BLaER1 treated with 17β-estradiol and CSF1 and Interleukin-3, amounts not matched to agents 10 nM and 100 nM (cell line): ENCODE results near the gene CPED1.

Source experiments
- H3K27ac ChIP-seq, 11 experiments: shearing (Covaris generic); formaldehyde crosslinking; 2 replicates each; pipeline ENCODE4 v1.8.1; 2022
- H3K27me3 ChIP-seq, 11 experiments: shearing (Covaris generic); formaldehyde crosslinking; 2 replicates each; pipeline ENCODE4 v1.8.1; 2022
- H3K36me3 ChIP-seq, 11 experiments: shearing (Covaris generic); formaldehyde crosslinking; 2 replicates each; pipeline ENCODE4 v1.8.1; 2022
- H3K4me1 ChIP-seq, 10 experiments: shearing (Covaris generic); formaldehyde crosslinking; 2 replicates each; pipeline ENCODE4 v1.8.1; 2022
- H3K4me2 ChIP-seq, 11 experiments: shearing (Covaris generic); formaldehyde crosslinking; 2 replicates each; pipeline ENCODE4 v1.8.1; 2022
- H3K4me3 ChIP-seq, 10 experiments: shearing (Covaris generic); formaldehyde crosslinking; 2 replicates each; pipeline ENCODE4 v1.8.1; 2022
- H3K9ac ChIP-seq, 11 experiments: shearing (Covaris generic); formaldehyde crosslinking; 2 replicates each; pipeline ENCODE4 v1.8.1; 2022
- H3K9me3 ChIP-seq, 11 experiments: shearing (Covaris generic); formaldehyde crosslinking; replicated peaks in 1 of 11; 2 replicates each; pipeline ENCODE4 v1.8.1; 2022
- H4K20me1 ChIP-seq, 11 experiments: shearing (Covaris generic); formaldehyde crosslinking; 2 replicates each; pipeline ENCODE4 v1.8.1; 2022
- Cebpa-rat ChIP-seq, 11 experiments: shearing (Covaris generic); IDR thresholded peaks; 2 replicates each; pipeline ENCODE4 v1.8.1; 2022

CPED1 gene

GRCh38 chr7:121157885-121158590 lies 169.5 kb downstream of the CPED1 start:
- Histone ChIP-seq H3K4me2 (no peak overlapping the region), H3K36me3 (peaks cover 0 to 70% (median 21%) of the 10 kb centered on the region in 11 experiments; a peak in 14 of 22 replicates), H4K20me1 (no peaks in the 10 kb centered on the region), H3K4me3 (no peak overlapping the region), H3K9ac (no peak overlapping the region), H3K27me3 (no peaks in the 10 kb centered on the region), H3K27ac (no peak overlapping the region), H3K9me3 (peaks cover 0 to 14% (median 6%) of the 10 kb centered on the region in 11 experiments; a peak in 7 of 22 replicates), H3K4me1 (peaks cover 0 to 6% (median 2%) of the 10 kb centered on the region in 10 experiments; a peak in 11 of 20 replicates)
- TF ChIP-seq Cebpa-rat (IDR thresholded peaks at IDR 0.05): no peak

- Histone ChIP-seq H3K4me2 (no peak overlapping the region), H4K20me1 (no peaks in the 10 kb centered on the region), H3K27me3 (no peaks in the 10 kb centered on the region), H3K4me3 (no peak overlapping the region), H3K9me3 (peaks cover 0 to 14% (median 6%) of the 10 kb centered on the region in 11 experiments; a peak in 7 of 22 replicates), H3K9ac (no peak overlapping the region), H3K4me1 (peaks cover 0 to 12% (median 8%) of the 10 kb centered on the region in 10 experiments; a peak in 13 of 20 replicates), H3K36me3 (peaks cover 0 to 66% (median 21%) of the 10 kb centered on the region in 11 experiments; a peak in 14 of 22 replicates), H3K27ac (no peak overlapping the region)
- no peak for TF ChIP-seq Cebpa-rat (IDR thresholded peaks at IDR 0.05)
Measured at GRCh38 chr7:121158665-121159064, 170.2 kb downstream of the CPED1 start.

GRCh38 chr7:121159553-121159952 lies 171.0 kb downstream of the CPED1 start:
- no peaks in the 10 kb centered on the region for H4K20me1 ChIP-seq
- no peak overlapping the region for H3K9ac ChIP-seq
- no peak overlapping the region for H3K27ac ChIP-seq
- no peaks in the 10 kb centered on the region for H3K27me3 ChIP-seq
- H3K9me3 ChIP-seq: peaks cover 0 to 14% (median 6%) of the 10 kb centered on the region in 11 experiments; a peak in 7 of 22 replicates
- no peak for TF ChIP-seq Cebpa-rat (IDR thresholded peaks at IDR 0.05)
- peaks cover 0 to 21% (median 17%) of the 10 kb centered on the region in 10 experiments; a peak in 15 of 20 replicates for H3K4me1 ChIP-seq
- H3K36me3 ChIP-seq: peaks cover 0 to 66% (median 21%) of the 10 kb centered on the region in 11 experiments; a peak in 14 of 22 replicates
- no peak overlapping the region for H3K4me3 ChIP-seq
- H3K4me2 ChIP-seq: no peak overlapping the region

GRCh38 chr7:121160150-121161008 lies 171.9 kb downstream of the CPED1 start:
- no peaks in the 10 kb centered on the region for H4K20me1 ChIP-seq
- H3K9ac ChIP-seq: no peak overlapping the region
- H3K9me3 ChIP-seq: peaks cover 0 to 14% (median 6%) of the 10 kb centered on the region in 11 experiments; a peak in 7 of 22 replicates
- no peak overlapping the region for H3K4me2 ChIP-seq
- peaks cover 0 to 63% (median 21%) of the 10 kb centered on the region in 11 experiments; a peak in 14 of 22 replicates for H3K36me3 ChIP-seq
- no peak overlapping the region for H3K27ac ChIP-seq
- no peak overlapping the region for H3K4me3 ChIP-seq
- no peak for TF ChIP-seq Cebpa-rat (IDR thresholded peaks at IDR 0.05)
- no peaks in the 10 kb centered on the region for H3K27me3 ChIP-seq
- H3K4me1 ChIP-seq: peaks cover 0 to 29% (median 20%) of the 10 kb centered on the region in 10 experiments; a peak in 15 of 20 replicates

- Histone ChIP-seq H3K27me3 (no peaks in the 10 kb centered on the region), H3K27ac (no peak overlapping the region), H3K9ac (no peak overlapping the region), H3K4me1 (peaks cover 9 to 62% (median 35%) of the 10 kb centered on the region in 10 experiments), H4K20me1 (no peaks in the 10 kb centered on the region), H3K36me3 (peaks cover 0 to 33% (median 0%) of the 10 kb centered on the region in 11 experiments; a peak in 7 of 22 replicates), H3K4me2 (peak overlapping the region in 8 of 11 experiments; percentile 8 to 58 (median 44); a peak in 14 of 22 replicates), H3K4me3 (no peak overlapping the region), H3K9me3 (no peaks in the 10 kb centered on the region)
- no peak for TF ChIP-seq Cebpa-rat (IDR thresholded peaks at IDR 0.05)
Measured at GRCh38 chr7:121163699-121164098, 175.2 kb downstream of the CPED1 start.

GRCh38 chr7:121164247-121164646 lies 175.7 kb downstream of the CPED1 start:
- peaks cover 0 to 33% (median 0%) of the 10 kb centered on the region in 11 experiments; a peak in 7 of 22 replicates for H3K36me3 ChIP-seq
- no peaks in the 10 kb centered on the region for H3K9me3 ChIP-seq
- H4K20me1 ChIP-seq: no peaks in the 10 kb centered on the region

GRCh38 chr7:121166916-121167315 lies 178.4 kb downstream of the CPED1 start:
- peak overlapping the region; percentile 24 to 72 (median 59); a peak in 21 of 22 replicates for H3K4me2 ChIP-seq
- H3K36me3 ChIP-seq: peaks cover 0 to 20% (median 0%) of the 10 kb centered on the region in 11 experiments; a peak in 6 of 22 replicates
- peaks cover 9 to 63% (median 35%) of the 10 kb centered on the region in 10 experiments for H3K4me1 ChIP-seq
- H3K4me3 ChIP-seq: no peak overlapping the region; a peak in 1 of 20 replicates
- H3K9ac ChIP-seq: peak overlapping the region in 5 of 11 experiments; percentile 1 to 46 (median 36); a peak in 8 of 22 replicates
- H3K27me3 ChIP-seq: no peaks in the 10 kb centered on the region
- peak overlapping the region in 6 of 11 experiments; percentile 14 to 56 (median 37); a peak in 9 of 22 replicates for H3K27ac ChIP-seq
- no peak for TF ChIP-seq Cebpa-rat (IDR thresholded peaks at IDR 0.05)
- H3K9me3 ChIP-seq: no peaks in the 10 kb centered on the region
- no peaks in the 10 kb centered on the region for H4K20me1 ChIP-seq

More at GRCh38 chr7:121164247-121164646, 175.7 kb downstream of the CPED1 start:
- TF ChIP-seq Cebpa-rat (IDR thresholded peaks at IDR 0.05): no peak
- peaks cover 9 to 63% (median 35%) of the 10 kb centered on the region in 10 experiments for H3K4me1 ChIP-seq
- H3K27ac ChIP-seq: no peak overlapping the region
- peak overlapping the region in 8 of 11 experiments; percentile 1 to 58 (median 36); a peak in 13 of 22 replicates for H3K4me2 ChIP-seq
- no peak overlapping the region for H3K9ac ChIP-seq
- no peaks in the 10 kb centered on the region for H3K27me3 ChIP-seq
- no peak overlapping the region for H3K4me3 ChIP-seq

- H3K4me3 ChIP-seq: no peak overlapping the region
- H4K20me1 ChIP-seq: no peaks in the 10 kb centered on the region
- peak overlapping the region in 9 of 11 experiments; percentile 0 to 64 (median 31); a peak in 13 of 22 replicates for H3K4me2 ChIP-seq
- H3K27ac ChIP-seq: peak overlapping the region in 7 of 11 experiments; percentile 21 to 56 (median 33); a peak in 8 of 22 replicates
- no peak overlapping the region for H3K9ac ChIP-seq
- H3K27me3 ChIP-seq: no peaks in the 10 kb centered on the region
- H3K9me3 ChIP-seq: no peaks in the 10 kb centered on the region
- H3K36me3 ChIP-seq: peaks cover 0 to 10% (median 0%) of the 10 kb centered on the region in 11 experiments; a peak in 3 of 22 replicates
- peaks cover 9 to 58% (median 33%) of the 10 kb centered on the region in 10 experiments for H3K4me1 ChIP-seq
- no peak for TF ChIP-seq Cebpa-rat (IDR thresholded peaks at IDR 0.05)
Measured at GRCh38 chr7:121167971-121168370, 179.5 kb downstream of the CPED1 start.
